Memory B cell (primary cell): ENCODE results near the gene SOHLH1.

Experiments
- ATAC-seq: fragments of 150-1000 bp; cut with Tn5 transposase; 2 replicates; pipeline ENCODE4 v1.10.0; 2021; ENCODE audit warnings: low read depth, mild to moderate bottlenecking, moderate library complexity
- DNase-seq, 2 donors: peaks; one replicate each; pipeline ENCODE4 v3.0.0; 2022; ENCODE audit warnings: low spot score in 2 of 2
- H3K27ac Mint-ChIP-seq: one replicate; pipeline ENCODE4 v1.8.0; 2022; ENCODE audit warnings: mild to moderate bottlenecking, moderate library complexity, mixed read lengths
- H3K27me3 Mint-ChIP-seq: one replicate; pipeline ENCODE4 v1.8.0; 2022; ENCODE audit warnings: mixed read lengths
- H3K36me3 Mint-ChIP-seq: one replicate; pipeline ENCODE4 v1.8.0; 2022; ENCODE audit warnings: mild to moderate bottlenecking, mixed read lengths
- H3K4me1 Mint-ChIP-seq: one replicate; pipeline ENCODE4 v1.8.0; 2022; ENCODE audit warnings: mixed read lengths
- H3K4me3 Mint-ChIP-seq: one replicate; pipeline ENCODE4 v1.8.0; 2022; ENCODE audit warnings: mild to moderate bottlenecking, moderate library complexity, mixed read lengths
- H3K9me3 Mint-ChIP-seq: one replicate; pipeline ENCODE4 v1.8.0; 2022; ENCODE audit warnings: mixed read lengths

SOHLH1 gene

GRCh38 chr9:135718616-135719015, 19.3 kb upstream of the SOHLH1 start:
- H3K36me3 Mint-ChIP-seq, result no peaks in the 10 kb centered on the region
- H3K4me1 Mint-ChIP-seq, result no peaks in the 10 kb centered on the region
- H3K4me3 Mint-ChIP-seq, result no peak overlapping the region
- ATAC-seq (no peak), DNase-seq (no peak)
- no peak overlapping the region for H3K27ac Mint-ChIP-seq
- H3K9me3 Mint-ChIP-seq, result no peaks in the 10 kb centered on the region
- H3K27me3 Mint-ChIP-seq, result peaks cover 13% of the 10 kb centered on the region

- Mint-ChIP-seq H3K27me3 (peaks cover 13% of the 10 kb centered on the region), H3K4me3 (no peak overlapping the region), H3K9me3 (no peaks in the 10 kb centered on the region), H3K27ac (no peak overlapping the region), H3K4me1 (no peaks in the 10 kb centered on the region), H3K36me3 (no peaks in the 10 kb centered on the region)
- ATAC-seq (no peak), DNase-seq (no peak)
Observed at GRCh38 chr9:135717410-135717809, 18.1 kb upstream of the SOHLH1 start.

GRCh38 chr9:135716045-135716444, 16.8 kb upstream of the SOHLH1 start:
- no peaks in the 10 kb centered on the region for H3K36me3 Mint-ChIP-seq
- DNase-seq, result no peak
- no peaks in the 10 kb centered on the region for H3K4me1 Mint-ChIP-seq
- H3K9me3 Mint-ChIP-seq, result no peaks in the 10 kb centered on the region
- no peak for ATAC-seq
- H3K4me3 Mint-ChIP-seq, result no peak overlapping the region
- H3K27ac Mint-ChIP-seq, result no peak overlapping the region
- peaks cover 14% of the 10 kb centered on the region for H3K27me3 Mint-ChIP-seq

GRCh38 chr9:135715056-135715595, 15.8 kb upstream of the SOHLH1 start:
- Mint-ChIP-seq H3K27me3 (peaks cover 12% of the 10 kb centered on the region), H3K4me3 (no peak overlapping the region), H3K27ac (no peak overlapping the region), H3K9me3 (no peaks in the 10 kb centered on the region), H3K4me1 (no peaks in the 10 kb centered on the region), H3K36me3 (no peaks in the 10 kb centered on the region)
- ATAC-seq (no peak), DNase-seq (no peak)

- H3K4me1 Mint-ChIP-seq, result no peaks in the 10 kb centered on the region
- H3K27me3 Mint-ChIP-seq, result peaks cover 12% of the 10 kb centered on the region
- no peak overlapping the region for H3K4me3 Mint-ChIP-seq
- DNase-seq (no peak), ATAC-seq (no peak)
- no peaks in the 10 kb centered on the region for H3K36me3 Mint-ChIP-seq
- H3K27ac Mint-ChIP-seq, result no peak overlapping the region
- H3K9me3 Mint-ChIP-seq, result no peaks in the 10 kb centered on the region
Observed at GRCh38 chr9:135714242-135715055, 15.2 kb upstream of the SOHLH1 start.

- H3K4me1 Mint-ChIP-seq, result no peaks in the 10 kb centered on the region
- H3K27me3 Mint-ChIP-seq, result peaks cover 7% of the 10 kb centered on the region
- ATAC-seq (no peak), DNase-seq (no peak)
- no peak overlapping the region for H3K4me3 Mint-ChIP-seq
- H3K36me3 Mint-ChIP-seq, result no peaks in the 10 kb centered on the region
- H3K27ac Mint-ChIP-seq, result no peak overlapping the region
- H3K9me3 Mint-ChIP-seq, result no peaks in the 10 kb centered on the region
Observed at GRCh38 chr9:135712613-135713295, 13.5 kb upstream of the SOHLH1 start.

- ATAC-seq (no peak), DNase-seq (no peak)
- no peaks in the 10 kb centered on the region for H3K4me1 Mint-ChIP-seq
- H3K27ac Mint-ChIP-seq, result no peak overlapping the region
- H3K4me3 Mint-ChIP-seq, result no peak overlapping the region
- no peaks in the 10 kb centered on the region for H3K9me3 Mint-ChIP-seq
- H3K36me3 Mint-ChIP-seq, result no peaks in the 10 kb centered on the region
- H3K27me3 Mint-ChIP-seq, result peaks cover 3% of the 10 kb centered on the region
Observed at GRCh38 chr9:135711881-135712280, 12.6 kb upstream of the SOHLH1 start.

- ATAC-seq, result no peak
- Mint-ChIP-seq H3K27me3 (peaks cover 1% of the 10 kb centered on the region), H3K27ac (no peak overlapping the region), H3K9me3 (no peaks in the 10 kb centered on the region), H3K36me3 (no peaks in the 10 kb centered on the region), H3K4me3 (no peak overlapping the region), H3K4me1 (no peaks in the 10 kb centered on the region)
- DNase-seq, result no peak
Observed at GRCh38 chr9:135711391-135711790, 12.1 kb upstream of the SOHLH1 start.

GRCh38 chr9:135708164-135708563, 8.9 kb upstream of the SOHLH1 start:
- no peak for DNase-seq
- Mint-ChIP-seq H3K36me3 (no peaks in the 10 kb centered on the region), H3K4me3 (no peak overlapping the region), H3K4me1 (no peaks in the 10 kb centered on the region), H3K27ac (no peak overlapping the region), H3K9me3 (no peaks in the 10 kb centered on the region), H3K27me3 (peaks cover 4% of the 10 kb centered on the region)
- ATAC-seq, result no peak

GRCh38 chr9:135707252-135708138, 8.2 kb upstream of the SOHLH1 start:
- peaks cover 4% of the 10 kb centered on the region for H3K27me3 Mint-ChIP-seq
- ATAC-seq (no peak), DNase-seq (no peak)
- no peak overlapping the region for H3K27ac Mint-ChIP-seq
- H3K9me3 Mint-ChIP-seq, result no peaks in the 10 kb centered on the region
- H3K4me3 Mint-ChIP-seq, result no peak overlapping the region
- no peaks in the 10 kb centered on the region for H3K36me3 Mint-ChIP-seq
- H3K4me1 Mint-ChIP-seq, result no peaks in the 10 kb centered on the region

GRCh38 chr9:135706288-135706687, 7.0 kb upstream of the SOHLH1 start:
- no peaks in the 10 kb centered on the region for H3K9me3 Mint-ChIP-seq
- no peak for DNase-seq
- H3K36me3 Mint-ChIP-seq, result no peaks in the 10 kb centered on the region
- no peak overlapping the region for H3K4me3 Mint-ChIP-seq
- H3K27me3 Mint-ChIP-seq, result peaks cover 2% of the 10 kb centered on the region
- ATAC-seq, result no peak
- H3K4me1 Mint-ChIP-seq, result no peaks in the 10 kb centered on the region
- H3K27ac Mint-ChIP-seq, result no peak overlapping the region

GRCh38 chr9:135705376-135705775, 6.1 kb upstream of the SOHLH1 start:
- Mint-ChIP-seq H3K27ac (no peak overlapping the region), H3K27me3 (peaks cover 2% of the 10 kb centered on the region), H3K36me3 (no peaks in the 10 kb centered on the region), H3K4me3 (no peak overlapping the region), H3K9me3 (no peaks in the 10 kb centered on the region), H3K4me1 (no peaks in the 10 kb centered on the region)
- DNase-seq, result no peak
- ATAC-seq, result no peak

- peaks cover 2% of the 10 kb centered on the region for H3K27me3 Mint-ChIP-seq
- no peak for DNase-seq
- H3K27ac Mint-ChIP-seq, result no peak overlapping the region
- no peak for ATAC-seq
- no peaks in the 10 kb centered on the region for H3K4me1 Mint-ChIP-seq
- H3K36me3 Mint-ChIP-seq, result no peaks in the 10 kb centered on the region
- H3K4me3 Mint-ChIP-seq, result no peak overlapping the region
- no peaks in the 10 kb centered on the region for H3K9me3 Mint-ChIP-seq
Observed at GRCh38 chr9:135704483-135704882, 5.2 kb upstream of the SOHLH1 start.

GRCh38 chr9:135703726-135704125, 4.4 kb upstream of the SOHLH1 start:
- no peak overlapping the region for H3K27ac Mint-ChIP-seq
- H3K27me3 Mint-ChIP-seq, result peaks cover 2% of the 10 kb centered on the region

More at GRCh38 chr9:135703726-135704125, 4.4 kb upstream of the SOHLH1 start:
- DNase-seq (no peak), ATAC-seq (no peak)
- no peaks in the 10 kb centered on the region for H3K4me1 Mint-ChIP-seq
- no peaks in the 10 kb centered on the region for H3K36me3 Mint-ChIP-seq
- H3K9me3 Mint-ChIP-seq, result no peaks in the 10 kb centered on the region
- no peak overlapping the region for H3K4me3 Mint-ChIP-seq
